Right atrium auricular region (tissue), 2 donors: ENCODE measurements around the gene GINS2. TPM values are rescaled to one million over a fixed set of nuclear protein-coding genes. Genes with fewer than 3 reads are reported as not detected.

Source experiments
- DNase-seq: peaks from one replicate; pipeline ENCODE4 v3.0.0-alpha.2; 2019; ENCODE audit warnings: low spot score
- H3K27ac ChIP-seq, 2 donors: fragments of 200-600 bp; sonication (generic); 1 replicate in 1 of 2; 2 replicates in 1 of 2; pipeline ENCODE4 v1.5.1; 2016 to 2019
- H3K27me3 ChIP-seq, 2 donors: fragments of 200-600 bp; sonication (generic); one replicate each; pipeline versions ENCODE4 v1.5.1 to v1.6.0; 2017 to 2019
- H3K36me3 ChIP-seq: fragments of 200-600 bp; sonication (generic); one replicate; pipeline ENCODE4 v1.5.1; 2016
- H3K4me1 ChIP-seq, 2 donors: fragments of 200-600 bp; sonication (generic); one replicate each; pipeline versions ENCODE4 v1.5.1 to v1.6.0; 2017 to 2019
- H3K4me3 ChIP-seq, 2 donors: fragments of 200-600 bp; sonication (generic); 1 replicate in 1 of 2; 2 replicates in 1 of 2; pipeline ENCODE4 v1.5.1; 2017 to 2019; ENCODE audit warnings: mild to moderate bottlenecking in 1 of 2, moderate library complexity in 1 of 2
- H3K9me3 ChIP-seq, 2 donors: fragments of 200-600 bp; sonication (generic); one replicate each; pipeline ENCODE4 v1.5.1; 2019
- total RNA-seq, 2 donors: library from RNA; depleted of rRNA; stranded (reverse); fragments of >200 nt; gene quantifications; one replicate each; pipeline ENCODE4 v1.1.0, GENCODE V29; 2016
- TF ChIP-seq, protein P1 (sequence below), 2 donors: fragments of 200-600 bp; sonication (generic); IDR thresholded peaks; one replicate each; pipeline ENCODE4 v1.5.1; 2019; ENCODE audit warnings: antibody characterized with exemption in 2 of 2

Gene GINS2
- total RNA-seq, 2 donors from 2014 or later, result 0.15 TPM; not detected in 1

DNA sequence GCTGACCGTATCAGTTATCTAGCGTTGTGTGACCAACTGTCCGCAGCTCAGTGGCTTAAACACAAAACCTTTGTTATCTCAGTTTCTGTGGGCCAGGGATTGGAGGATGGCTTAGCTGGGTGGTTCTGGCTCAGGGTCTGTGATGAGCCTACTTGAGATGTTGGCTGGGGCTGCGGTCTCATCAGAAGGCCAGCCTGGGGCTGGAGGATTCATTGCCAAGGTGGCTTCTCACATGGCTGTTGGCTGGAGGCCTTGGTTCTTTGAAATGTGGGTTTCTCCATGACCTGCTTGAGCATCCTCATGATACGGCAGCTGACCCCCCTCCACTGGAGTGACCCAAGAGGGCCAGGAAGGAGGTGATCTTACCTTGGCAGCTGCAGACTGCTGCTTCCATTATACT lies 58.9 kb downstream of the GINS2 start:
- Histone ChIP-seq H3K27ac (peak overlapping the region; percentile 82 to 92), H3K36me3 (peaks cover 7% of the 10 kb centered on the region), H3K27me3 (no peaks in the 10 kb centered on the region), H3K4me3 (no peak overlapping the region), H3K9me3 (peaks cover 4 to 8% of the 10 kb centered on the region in 2 donors), H3K4me1 (peaks cover 0 to 76% of the 10 kb centered on the region in 2 donors)
- no peak for DNase-seq
- TF ChIP-seq, protein P1, sequence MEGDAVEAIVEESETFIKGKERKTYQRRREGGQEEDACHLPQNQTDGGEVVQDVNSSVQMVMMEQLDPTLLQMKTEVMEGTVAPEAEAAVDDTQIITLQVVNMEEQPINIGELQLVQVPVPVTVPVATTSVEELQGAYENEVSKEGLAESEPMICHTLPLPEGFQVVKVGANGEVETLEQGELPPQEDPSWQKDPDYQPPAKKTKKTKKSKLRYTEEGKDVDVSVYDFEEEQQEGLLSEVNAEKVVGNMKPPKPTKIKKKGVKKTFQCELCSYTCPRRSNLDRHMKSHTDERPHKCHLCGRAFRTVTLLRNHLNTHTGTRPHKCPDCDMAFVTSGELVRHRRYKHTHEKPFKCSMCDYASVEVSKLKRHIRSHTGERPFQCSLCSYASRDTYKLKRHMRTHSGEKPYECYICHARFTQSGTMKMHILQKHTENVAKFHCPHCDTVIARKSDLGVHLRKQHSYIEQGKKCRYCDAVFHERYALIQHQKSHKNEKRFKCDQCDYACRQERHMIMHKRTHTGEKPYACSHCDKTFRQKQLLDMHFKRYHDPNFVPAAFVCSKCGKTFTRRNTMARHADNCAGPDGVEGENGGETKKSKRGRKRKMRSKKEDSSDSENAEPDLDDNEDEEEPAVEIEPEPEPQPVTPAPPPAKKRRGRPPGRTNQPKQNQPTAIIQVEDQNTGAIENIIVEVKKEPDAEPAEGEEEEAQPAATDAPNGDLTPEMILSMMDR (IDR thresholded peaks at IDR 0.05), result no peak

DNA sequence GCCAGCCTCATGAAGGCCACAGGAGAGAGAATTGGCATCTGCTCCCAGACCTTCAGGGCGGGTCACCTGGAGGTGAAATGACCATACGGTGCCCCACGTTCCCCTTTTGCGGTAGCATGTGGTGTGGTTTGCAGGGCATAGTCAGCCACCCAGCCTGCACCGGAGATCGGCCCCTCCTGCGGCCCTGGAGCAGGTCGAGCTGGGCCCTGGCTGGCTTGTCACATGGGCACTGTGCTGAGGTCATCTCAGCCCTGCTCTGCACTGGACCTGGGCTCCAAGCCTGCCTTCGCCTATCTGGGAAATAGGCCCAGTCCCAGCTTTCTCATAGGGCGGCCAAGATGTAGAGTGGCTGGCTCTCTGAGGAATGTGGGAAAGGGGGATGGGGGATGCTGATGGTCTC lies 59.4 kb downstream of the GINS2 start:
- Histone ChIP-seq H3K27me3 (no peaks in the 10 kb centered on the region), H3K27ac (peak overlapping the region; percentile 82 to 92), H3K36me3 (peaks cover 4% of the 10 kb centered on the region), H3K9me3 (peaks cover 4 to 8% of the 10 kb centered on the region in 2 donors), H3K4me3 (no peak overlapping the region), H3K4me1 (peaks cover 0 to 76% of the 10 kb centered on the region in 2 donors)
- TF ChIP-seq, protein P1 (IDR thresholded peaks at IDR 0.05), result no peak
- DNase-seq, result no peak

DNA sequence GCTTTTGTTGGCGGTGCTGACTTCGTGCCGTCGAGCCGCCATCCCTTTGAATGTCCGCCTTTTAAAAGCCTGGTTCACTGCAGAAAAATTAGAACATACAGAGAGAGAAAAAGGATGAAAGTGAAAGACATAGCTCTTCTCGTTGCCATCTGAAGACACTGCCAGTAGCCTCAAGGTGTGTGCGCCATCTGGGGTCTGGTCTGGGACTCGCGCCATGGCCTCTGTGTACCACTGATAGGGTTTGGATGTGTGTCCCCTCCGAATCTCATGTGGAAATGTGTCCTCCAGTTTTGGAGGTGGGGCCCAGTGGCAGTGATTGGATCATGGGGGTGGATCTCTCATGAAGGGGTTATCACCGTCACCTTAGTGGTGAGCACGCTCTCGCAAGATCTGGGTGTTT lies 60.1 kb downstream of the GINS2 start:
- Histone ChIP-seq H3K4me1 (peaks cover 0 to 76% of the 10 kb centered on the region in 2 donors), H3K4me3 (no peak overlapping the region), H3K27ac (peak overlapping the region; percentile 82 to 92), H3K36me3 (no peaks in the 10 kb centered on the region), H3K9me3 (peaks cover 4 to 8% of the 10 kb centered on the region in 2 donors), H3K27me3 (no peaks in the 10 kb centered on the region)
- DNase-seq, result no peak
- TF ChIP-seq, protein P1 (IDR thresholded peaks at IDR 0.05), result no peak

DNA sequence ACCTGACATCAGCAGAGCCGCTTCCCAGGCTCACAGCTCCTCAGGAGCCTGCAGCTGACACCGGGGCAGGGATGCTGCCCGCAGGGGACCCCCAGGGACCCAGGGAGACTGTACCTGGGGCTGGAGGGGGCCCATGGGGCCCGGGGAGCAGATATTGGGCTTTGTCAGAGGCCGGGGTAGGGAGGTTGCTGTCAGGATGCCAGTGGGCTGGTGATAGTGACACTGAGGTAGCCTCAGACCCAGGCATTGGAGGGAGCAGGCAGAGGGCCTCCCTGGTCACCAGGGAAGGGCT lies 60.5 kb downstream of the GINS2 start:
- H3K36me3 ChIP-seq, result no peaks in the 10 kb centered on the region

GRCh38 chr16:85627526-85628264 lies 61.1 kb downstream of the GINS2 start:
- H3K9me3 ChIP-seq, result peaks cover 4 to 8% of the 10 kb centered on the region in 2 donors
- no peaks in the 10 kb centered on the region for H3K36me3 ChIP-seq
- H3K27me3 ChIP-seq, result no peaks in the 10 kb centered on the region
- no peak overlapping the region for H3K4me3 ChIP-seq
- peak overlapping the region; percentile 82 to 92 for H3K27ac ChIP-seq
- TF ChIP-seq, protein P1 (IDR thresholded peaks at IDR 0.05), result no peak
- peaks cover 0 to 77% of the 10 kb centered on the region in 2 donors for H3K4me1 ChIP-seq
- no peak for DNase-seq

More for the DNA sequence above, 60.5 kb downstream of the GINS2 start:
- no peak for DNase-seq
- Histone ChIP-seq H3K9me3 (peaks cover 4 to 8% of the 10 kb centered on the region in 2 donors), H3K27me3 (no peaks in the 10 kb centered on the region), H3K4me1 (peaks cover 0 to 80% of the 10 kb centered on the region in 2 donors), H3K4me3 (no peak overlapping the region), H3K27ac (peak overlapping the region; percentile 82 to 92)
- TF ChIP-seq, protein P1 (IDR thresholded peaks at IDR 0.05), result no peak

- Histone ChIP-seq H3K36me3 (no peaks in the 10 kb centered on the region), H3K9me3 (peaks cover 4 to 8% of the 10 kb centered on the region in 2 donors), H3K27me3 (no peaks in the 10 kb centered on the region), H3K4me3 (no peak overlapping the region), H3K4me1 (peaks cover 0 to 71% of the 10 kb centered on the region in 2 donors), H3K27ac (peak overlapping the region; percentile 82 to 92)
- TF ChIP-seq, protein P1 (IDR thresholded peaks at IDR 0.05), result no peak
- DNase-seq, result no peak
Measured at GRCh38 chr16:85627089-85627488, 61.7 kb downstream of the GINS2 start.
